Esophagus muscularis mucosa (tissue), 3 donors: ENCODE data around the gene TLR2.

Source experiments
- POLR2A ChIP-seq: fragments of 450-650 bp; IDR thresholded peaks from one replicate; pipeline ENCODE4 v1.6.1; 2017; ENCODE audit warnings: antibody characterized with exemption, moderate library complexity, mild to moderate bottlenecking, low read depth
- POLR2AphosphoS5 ChIP-seq, 2 donors: sonication (generic); formaldehyde crosslinking; IDR thresholded peaks; one replicate each; pipeline ENCODE4 v1.6.1; 2017; ENCODE audit warnings: antibody characterized with exemption in 2 of 2
- TF ChIP-seq, protein P1 (sequence below), 3 experiments: fragments of 200-600 bp in 2 of 3; fragments of 450-650 bp in 1 of 3; sonication (generic) in 2 of 3; IDR thresholded peaks; one replicate each; pipeline ENCODE4 v1.5.1; 2017 to 2019; ENCODE audit warnings: antibody characterized with exemption in 3 of 3, mild to moderate bottlenecking in 2 of 3, moderate library complexity in 1 of 3

DNA sequence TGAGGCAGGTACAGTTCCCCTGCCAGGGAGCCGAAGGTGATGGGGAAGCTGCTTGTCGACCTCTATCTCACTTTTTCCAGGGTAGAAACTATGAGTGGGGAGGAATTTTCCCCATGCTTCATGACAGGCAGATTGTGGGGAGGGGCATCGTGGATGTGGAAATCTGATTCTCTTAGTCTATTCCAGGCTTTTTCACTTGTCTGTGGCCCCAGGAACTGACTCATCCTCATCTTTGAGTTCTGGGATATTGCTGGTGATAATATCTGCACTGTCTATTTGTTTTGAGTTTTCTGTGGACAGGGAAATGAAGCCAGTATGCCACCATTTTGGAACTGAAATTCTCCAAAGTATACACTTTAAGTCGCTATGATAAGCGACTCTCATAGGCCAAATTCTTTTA lies 7.6 kb upstream of the TLR2 start:
- TF ChIP-seq POLR2A (no peak), POLR2AphosphoS5 (IDR thresholded peaks at IDR 0.05) (no peak)
- TF ChIP-seq, protein P1, sequence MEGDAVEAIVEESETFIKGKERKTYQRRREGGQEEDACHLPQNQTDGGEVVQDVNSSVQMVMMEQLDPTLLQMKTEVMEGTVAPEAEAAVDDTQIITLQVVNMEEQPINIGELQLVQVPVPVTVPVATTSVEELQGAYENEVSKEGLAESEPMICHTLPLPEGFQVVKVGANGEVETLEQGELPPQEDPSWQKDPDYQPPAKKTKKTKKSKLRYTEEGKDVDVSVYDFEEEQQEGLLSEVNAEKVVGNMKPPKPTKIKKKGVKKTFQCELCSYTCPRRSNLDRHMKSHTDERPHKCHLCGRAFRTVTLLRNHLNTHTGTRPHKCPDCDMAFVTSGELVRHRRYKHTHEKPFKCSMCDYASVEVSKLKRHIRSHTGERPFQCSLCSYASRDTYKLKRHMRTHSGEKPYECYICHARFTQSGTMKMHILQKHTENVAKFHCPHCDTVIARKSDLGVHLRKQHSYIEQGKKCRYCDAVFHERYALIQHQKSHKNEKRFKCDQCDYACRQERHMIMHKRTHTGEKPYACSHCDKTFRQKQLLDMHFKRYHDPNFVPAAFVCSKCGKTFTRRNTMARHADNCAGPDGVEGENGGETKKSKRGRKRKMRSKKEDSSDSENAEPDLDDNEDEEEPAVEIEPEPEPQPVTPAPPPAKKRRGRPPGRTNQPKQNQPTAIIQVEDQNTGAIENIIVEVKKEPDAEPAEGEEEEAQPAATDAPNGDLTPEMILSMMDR (IDR thresholded peaks at IDR 0.05) = no peak
